Stomach (tissue), 9 donors: ENCODE measurements around the gene GPR35. TPM values are rescaled to one million over a fixed set of nuclear protein-coding genes. Genes with fewer than 3 reads are reported as not detected.

Experiments used
- DNase-seq, 2 donors: peaks; one replicate each; pipeline versions ENCODE4 v3.0.0 to v3.0.0-alpha.2; 2013 to 2019
- H3K27ac ChIP-seq, 5 donors: fragments of 200-600 bp in 4 of 5; sonication (generic) in 4 of 5; one replicate each; pipeline ENCODE4 v1.5.1; 2013 to 2019; ENCODE audit warnings: mild to moderate bottlenecking in 1 of 5, moderate library complexity in 1 of 5
- H3K27me3 ChIP-seq, 3 donors: fragments of 200-600 bp; sonication (generic); one replicate each; pipeline ENCODE4 v1.5.1; 2017 to 2019; ENCODE audit warnings: mixed run types in 1 of 3
- H3K36me3 ChIP-seq, 4 donors: fragments of 200-600 bp; sonication (generic); 1 replicate in 3 of 4; 2 replicates in 1 of 4; pipeline ENCODE4 v1.5.1; 2016 to 2019
- H3K4me1 ChIP-seq, 4 donors: fragments of 200-600 bp; sonication (generic); one replicate each; pipeline ENCODE4 v1.5.1; 2016 to 2019
- H3K4me3 ChIP-seq, 4 donors: fragments of 200-600 bp; sonication (generic) in 3 of 4; one replicate each; pipeline ENCODE4 v1.5.1; 2016 to 2019; ENCODE audit warnings: mild to moderate bottlenecking in 1 of 4
- H3K9me3 ChIP-seq, 4 donors: fragments of 200-600 bp; sonication (generic); one replicate each; pipeline ENCODE4 v1.5.1; 2016 to 2019
- EP300 ChIP-seq: sonication (generic); formaldehyde crosslinking; IDR thresholded peaks from one replicate; pipeline ENCODE4 v1.6.1; 2017; ENCODE audit warnings: antibody characterized with exemption
- POLR2A ChIP-seq, 4 donors: fragments of 450-650 bp; IDR thresholded peaks; one replicate each; pipeline ENCODE4 v1.6.1; 2016; ENCODE audit warnings: antibody characterized with exemption in 4 of 4, control low read depth in 2 of 4, mild to moderate bottlenecking in 1 of 4, moderate library complexity in 1 of 4
- POLR2AphosphoS5 ChIP-seq, 3 donors: sonication (generic); formaldehyde crosslinking; IDR thresholded peaks; one replicate each; pipeline ENCODE4 v1.6.1; 2016; ENCODE audit warnings: antibody characterized with exemption in 3 of 3
- WGBS, 5 donors: extraction: QIAGEN DNeasy Blood & Tissue Kit in 3 of 5; methylation state at CpG; one replicate each; pipeline versions ENCODE4 v1.1.5 to v1.1.7; 2013 to 2018; 5-methylcytosine and 5-hydroxymethylcytosine counted together
- intact Hi-C: fragments of 100-400 bp; cut with DNase I; formaldehyde crosslinking; loops from one replicate; pipeline ENCODE4 v1.15.1; 2023; ENCODE audit warnings: low total_unique reads
- polyA plus RNA-seq, 3 donors: library from polyadenylated mRNA; stranded (reverse); fragments of 200-250 nt; gene quantifications; one replicate each; pipeline ENCODE4 v1.2.3, GENCODE V29; 2013
- total RNA-seq, 5 donors: library from RNA; depleted of rRNA; stranded (reverse); fragments of >200 nt; gene quantifications; one replicate each; pipeline versions ENCODE4 v1.1.0 to v1.2.3, GENCODE V29; 2014 to 2016
- TF ChIP-seq, protein P1 (sequence below), 7 experiments: fragments of 450-650 bp in 4 of 7; fragments of 200-600 bp in 3 of 7; sonication (generic) in 3 of 7; IDR thresholded peaks; one replicate each; pipeline ENCODE4 v1.5.1; 2016 to 2019; ENCODE audit warnings: antibody characterized with exemption in 7 of 7, control low read depth in 2 of 7, mild to moderate bottlenecking in 1 of 7
- donor health status: healthy with polysubstance abuse.
- donor health status: Bipolar disorder and iron deficiency.
- donor health status: healthy.

GPR35 gene
- total and polyA plus RNA-seq, 8 donors, result 8.5 to 68.9 (median 12.9) TPM

DNA sequence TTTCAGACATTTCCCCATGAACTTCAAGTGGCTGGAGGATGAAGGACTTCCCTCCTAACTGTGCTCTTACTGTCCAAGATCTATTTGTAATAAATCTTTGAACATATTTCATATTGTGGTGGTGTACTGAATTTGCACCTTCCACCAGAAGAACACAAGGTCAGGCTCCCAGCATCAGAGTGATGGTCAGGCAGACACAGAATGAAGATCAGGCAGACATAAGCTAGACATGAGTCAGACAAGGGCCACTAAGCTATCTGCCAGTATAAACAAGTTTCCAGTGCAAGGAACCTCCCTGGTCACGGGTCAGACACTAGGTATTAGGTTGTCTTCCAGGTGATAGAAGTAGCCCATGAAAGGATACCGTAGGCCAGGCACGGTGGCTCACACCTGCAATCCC lies 37.4 kb downstream of the GPR35 start:
- WGBS, 5 donors, result 74 to 85% (median 79%) methylated on average over 3 of the region's 3 CpGs
- H3K4me1 ChIP-seq, result no peaks in the 10 kb centered on the region
- no peak overlapping the region for H3K4me3 ChIP-seq
- no peak for DNase-seq
- no peaks in the 10 kb centered on the region for H3K36me3 ChIP-seq
- peaks cover 0 to 17% (median 11%) of the 10 kb centered on the region in 4 donors for H3K9me3 ChIP-seq
- TF ChIP-seq POLR2AphosphoS5 (IDR thresholded peaks at IDR 0.05) (no peak), EP300 (no peak), POLR2A (IDR thresholded peaks at IDR 0.05) (no peak)
- TF ChIP-seq, protein P1, sequence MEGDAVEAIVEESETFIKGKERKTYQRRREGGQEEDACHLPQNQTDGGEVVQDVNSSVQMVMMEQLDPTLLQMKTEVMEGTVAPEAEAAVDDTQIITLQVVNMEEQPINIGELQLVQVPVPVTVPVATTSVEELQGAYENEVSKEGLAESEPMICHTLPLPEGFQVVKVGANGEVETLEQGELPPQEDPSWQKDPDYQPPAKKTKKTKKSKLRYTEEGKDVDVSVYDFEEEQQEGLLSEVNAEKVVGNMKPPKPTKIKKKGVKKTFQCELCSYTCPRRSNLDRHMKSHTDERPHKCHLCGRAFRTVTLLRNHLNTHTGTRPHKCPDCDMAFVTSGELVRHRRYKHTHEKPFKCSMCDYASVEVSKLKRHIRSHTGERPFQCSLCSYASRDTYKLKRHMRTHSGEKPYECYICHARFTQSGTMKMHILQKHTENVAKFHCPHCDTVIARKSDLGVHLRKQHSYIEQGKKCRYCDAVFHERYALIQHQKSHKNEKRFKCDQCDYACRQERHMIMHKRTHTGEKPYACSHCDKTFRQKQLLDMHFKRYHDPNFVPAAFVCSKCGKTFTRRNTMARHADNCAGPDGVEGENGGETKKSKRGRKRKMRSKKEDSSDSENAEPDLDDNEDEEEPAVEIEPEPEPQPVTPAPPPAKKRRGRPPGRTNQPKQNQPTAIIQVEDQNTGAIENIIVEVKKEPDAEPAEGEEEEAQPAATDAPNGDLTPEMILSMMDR (IDR thresholded peaks at IDR 0.05), result no peak
- H3K27ac ChIP-seq, result no peak overlapping the region
- intact Hi-C loops, result no loop called here
- H3K27me3 ChIP-seq, result peaks cover 0 to 28% (median 0%) of the 10 kb centered on the region in 3 donors

- H3K4me3 ChIP-seq, result no peak overlapping the region
- WGBS, 5 donors, result 58 to 72% (median 67%) methylated on average over 6 of the region's 6 CpGs
- TF ChIP-seq POLR2A (IDR thresholded peaks at IDR 0.05) (no peak), EP300 (no peak), POLR2AphosphoS5 (IDR thresholded peaks at IDR 0.05) (no peak)
- TF ChIP-seq, protein P1 (IDR thresholded peaks at IDR 0.05), result no peak
Observed at GRCh38 chr2:240663546-240664190, 38.4 kb downstream of the GPR35 start.

DNA sequence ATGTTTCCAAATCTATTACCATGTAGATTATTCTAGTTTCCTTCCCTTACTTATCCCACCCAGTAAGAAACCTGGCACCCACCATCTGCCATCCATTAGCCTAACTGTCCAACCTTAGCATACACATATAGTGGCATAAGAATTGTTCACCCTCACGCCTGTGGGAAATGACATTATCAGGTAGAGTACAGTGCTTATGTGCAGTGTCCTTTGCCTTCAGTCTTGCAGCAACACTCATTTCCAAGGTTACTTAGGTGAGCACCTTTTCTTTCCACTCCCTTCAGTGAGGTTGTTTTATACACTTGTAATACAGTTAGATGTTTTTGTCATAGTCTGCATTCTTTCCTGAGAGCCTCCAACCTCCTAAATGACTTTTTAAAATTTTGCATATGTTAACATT lies 39.3 kb downstream of the GPR35 start:
- no peaks in the 10 kb centered on the region for H3K4me1 ChIP-seq
- H3K36me3 ChIP-seq, result no peaks in the 10 kb centered on the region
- H3K4me3 ChIP-seq, result no peak overlapping the region
- H3K27ac ChIP-seq, result no peak overlapping the region
- H3K27me3 ChIP-seq, result peaks cover 0 to 23% (median 0%) of the 10 kb centered on the region in 3 donors
- TF ChIP-seq EP300 (no peak), POLR2AphosphoS5 (IDR thresholded peaks at IDR 0.05) (no peak), POLR2A (IDR thresholded peaks at IDR 0.05) (no peak)
- TF ChIP-seq, protein P1 (IDR thresholded peaks at IDR 0.05), result no peak
- H3K9me3 ChIP-seq, result peaks cover 0 to 17% (median 11%) of the 10 kb centered on the region in 4 donors
- 80 to 90% (median 83%) methylated on average over 1 of the region's 1 CpG for WGBS, 5 donors
- intact Hi-C loops, result no loop called here
- no peak for DNase-seq

More at GRCh38 chr2:240663546-240664190, 38.4 kb downstream of the GPR35 start:
- Histone ChIP-seq H3K27ac (no peak overlapping the region), H3K4me1 (no peaks in the 10 kb centered on the region), H3K9me3 (peaks cover 0 to 17% (median 11%) of the 10 kb centered on the region in 4 donors), H3K27me3 (peaks cover 0 to 23% (median 0%) of the 10 kb centered on the region in 3 donors), H3K36me3 (no peaks in the 10 kb centered on the region)
- no peak for DNase-seq
- intact Hi-C loops, result no loop called here

DNA sequence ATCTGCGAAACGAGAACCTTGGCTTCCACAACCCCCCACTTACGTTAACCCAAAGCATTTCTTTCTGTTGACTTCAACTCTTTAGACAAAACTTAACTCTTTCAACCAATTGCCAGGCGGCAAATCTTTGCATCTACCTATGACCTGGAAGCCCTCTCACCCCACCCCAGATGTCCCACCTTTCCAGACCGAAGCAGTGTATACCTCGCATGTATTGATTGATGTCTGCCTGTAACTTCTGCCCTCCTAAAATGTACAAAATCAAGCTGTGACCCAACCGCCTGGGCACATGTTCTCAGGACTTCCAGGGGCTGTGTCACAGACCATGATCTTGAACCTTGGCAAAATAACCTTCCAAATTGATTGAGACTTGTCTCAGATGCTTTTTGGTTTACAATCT lies 45.1 kb downstream of the GPR35 start:
- Histone ChIP-seq H3K27me3 (peaks cover 11 to 47% (median 26%) of the 10 kb centered on the region in 3 donors), H3K4me1 (peaks cover 0 to 8% (median 3%) of the 10 kb centered on the region in 4 donors), H3K4me3 (no peak overlapping the region), H3K27ac (no peak overlapping the region), H3K9me3 (peaks cover 0 to 3% (median 0%) of the 10 kb centered on the region in 4 donors), H3K36me3 (no peaks in the 10 kb centered on the region)
- WGBS, 5 donors, result 55 to 63% (median 59%) methylated on average over 7 of the region's 7 CpGs
- intact Hi-C loops, result no loop called here
- DNase-seq, result no peak
- no peak for TF ChIP-seq POLR2A (IDR thresholded peaks at IDR 0.05)
- no peak for TF ChIP-seq POLR2AphosphoS5 (IDR thresholded peaks at IDR 0.05)

- Histone ChIP-seq H3K4me1 (peaks cover 0 to 8% (median 3%) of the 10 kb centered on the region in 4 donors), H3K9me3 (no peaks in the 10 kb centered on the region), H3K27ac (no peak overlapping the region), H3K4me3 (no peak overlapping the region), H3K36me3 (no peaks in the 10 kb centered on the region), H3K27me3 (peaks cover 11 to 47% (median 26%) of the 10 kb centered on the region in 3 donors)
- TF ChIP-seq POLR2A (IDR thresholded peaks at IDR 0.05) (no peak), POLR2AphosphoS5 (IDR thresholded peaks at IDR 0.05) (no peak), EP300 (no peak)
- TF ChIP-seq, protein P1 (IDR thresholded peaks at IDR 0.05), result no peak
- WGBS, 5 donors, result 70 to 78% (median 76%) methylated on average over 4 of the region's 4 CpGs
- no peak for DNase-seq
- intact Hi-C loops, result no loop called here
Observed at GRCh38 chr2:240670950-240671349, 45.7 kb downstream of the GPR35 start.
